Fibroblast of lung (primary cell): ENCODE results near the gene SIK2. TPM values are rescaled to one million over a fixed set of nuclear protein-coding genes. Genes with fewer than 3 reads are reported as not detected.

Experiments
- DNase-seq, 2 donors: peaks; one replicate each; pipeline versions ENCODE4 v3.0.0 to v3.0.0-alpha.2; 2010; ENCODE audit warnings: low read depth in 2 of 2
- H2AFZ ChIP-seq: 2 replicates; pipeline ENCODE4 v1.5.1; 2012; ENCODE audit warnings: low read length, control low read depth, inconsistent platforms
- H3K27ac ChIP-seq: 2 replicates; pipeline ENCODE4 v1.5.1; 2011; ENCODE audit warnings: low read length, control low read depth; ENCODE audit not compliant: insufficient read depth
- H3K27me3 ChIP-seq: 2 replicates; pipeline ENCODE4 v1.5.1; 2011; ENCODE audit warnings: mild to moderate bottlenecking, low read length; ENCODE audit not compliant: control insufficient read depth, insufficient read depth
- H3K36me3 ChIP-seq: 2 replicates; pipeline ENCODE4 v1.5.1; 2011; ENCODE audit warnings: low read length; ENCODE audit not compliant: control insufficient read depth, insufficient read depth
- H3K4me1 ChIP-seq: 2 replicates; pipeline ENCODE4 v1.5.1; 2011; ENCODE audit warnings: low read length; ENCODE audit not compliant: control insufficient read depth, insufficient read depth; ENCODE audit errors: extremely low read depth
- H3K4me2 ChIP-seq: 2 replicates; pipeline ENCODE4 v1.5.1; 2011; ENCODE audit warnings: low read length, control low read depth; ENCODE audit not compliant: insufficient read depth; ENCODE audit errors: extremely low read depth
- H3K4me3 ChIP-seq, 4 experiments: fragments of 200-600 bp in 1 of 4; sonication (generic) in 1 of 4; replicated peaks in 1 of 4; 2 replicates each; pipeline ENCODE4 v1.5.1; 2011 to 2016; ENCODE audit warnings: low read length in 4 of 4, low read depth in 3 of 4, mild to moderate bottlenecking in 3 of 4, control low read depth in 2 of 4, inconsistent platforms in 1 of 4, mixed read lengths in 1 of 4; ENCODE audit not compliant: insufficient read depth in 1 of 4; ENCODE audit errors: control extremely low read depth in 1 of 4
- H3K79me2 ChIP-seq: 2 replicates; pipeline ENCODE4 v1.5.1; 2012; ENCODE audit warnings: mild to moderate bottlenecking, low read length, inconsistent platforms; ENCODE audit not compliant: control insufficient read depth, insufficient read depth
- H3K9ac ChIP-seq: 2 replicates; pipeline ENCODE4 v1.5.1; 2011; ENCODE audit warnings: mild to moderate bottlenecking, low read length, control low read depth; ENCODE audit not compliant: insufficient read depth
- H3K9me3 ChIP-seq: 2 replicates; pipeline ENCODE4 v1.5.1; 2012; ENCODE audit warnings: low read depth, low read length; ENCODE audit not compliant: control insufficient read depth, insufficient read depth
- H4K20me1 ChIP-seq: 2 replicates; pipeline ENCODE4 v1.5.1; 2011; ENCODE audit warnings: low read length; ENCODE audit not compliant: control insufficient read depth, insufficient read depth; ENCODE audit errors: extremely low read depth
- CTCF ChIP-seq, 2 donors: IDR thresholded peaks in 1 of 2; conservative IDR thresholded peaks in 1 of 2; 1 replicate in 1 of 2; 2 replicates in 1 of 2; pipeline ENCODE4 v1.5.1; 2011 to 2012; ENCODE audit warnings: low read length in 2 of 2, control low read depth in 1 of 2, inconsistent platforms in 1 of 2, low read depth in 1 of 2, mild to moderate bottlenecking in 1 of 2
- EZH2 ChIP-seq: IDR thresholded peaks from 2 replicates; pipeline ENCODE4 v1.5.1; 2012; ENCODE audit warnings: low read length, control low read depth, mild to moderate bottlenecking; ENCODE audit errors: missing control alignments
- polyA plus RNA-seq, 2 donors: library from polyadenylated mRNA; depleted of rRNA in 1 of 2; stranded (reverse) in 1 of 2; unstranded in 1 of 2; fragments of >200 nt; gene quantifications; 2 replicates each; pipeline ENCODE4 v1.2.1, GENCODE V29; 2011 to 2012; ENCODE audit warnings: missing spikeins in 1 of 2
- total RNA-seq: library from RNA; depleted of rRNA; stranded (reverse); fragments of >200 nt; gene quantifications from 2 replicates; pipeline ENCODE4 v1.2.1, GENCODE V29; 2014

The SIK2 gene
- total and polyA plus RNA-seq, 2 donors (not counting 1 experiment from before 2014, with no cell fraction given), result 16.3 to 19.3 TPM

- DNase-seq, result peak; percentile 65 to 80
- Histone ChIP-seq H3K36me3 (no peaks in the 10 kb centered on the region), H3K79me2 (no peaks in the 10 kb centered on the region), H3K9ac (no peak overlapping the region), H3K4me1 (peaks cover 22% of the 10 kb centered on the region), H3K27ac (no peak overlapping the region), H3K4me2 (no peak overlapping the region), H3K27me3 (no peaks in the 10 kb centered on the region), H3K9me3 (no peaks in the 10 kb centered on the region), H4K20me1 (no peaks in the 10 kb centered on the region), H3K4me3 (no peak overlapping the region), H2AFZ (no peak overlapping the region)
- no peak for TF ChIP-seq EZH2
- no peak for TF ChIP-seq CTCF (conservative IDR thresholded peaks at IDR 0.05 in 1 of 2, IDR thresholded peaks at IDR 0.05 in 1 of 2; ENCODE audit: low read depth in 1 of 2, low read length in 2 of 2)
Measured at GRCh38 chr11:111696556-111696955, 94.3 kb downstream of the SIK2 start.

- Histone ChIP-seq H3K9me3 (no peaks in the 10 kb centered on the region), H3K79me2 (no peaks in the 10 kb centered on the region), H3K36me3 (no peaks in the 10 kb centered on the region), H3K4me2 (no peak overlapping the region), H3K27ac (no peak overlapping the region), H3K4me3 (no peak overlapping the region), H3K27me3 (no peaks in the 10 kb centered on the region), H3K9ac (no peak overlapping the region), H3K4me1 (peaks cover 22% of the 10 kb centered on the region), H2AFZ (no peak overlapping the region), H4K20me1 (no peaks in the 10 kb centered on the region)
- no peak for DNase-seq
- no peak for TF ChIP-seq EZH2
- TF ChIP-seq CTCF (conservative IDR thresholded peaks at IDR 0.05 in 1 of 2, IDR thresholded peaks at IDR 0.05 in 1 of 2; ENCODE audit: low read depth in 1 of 2, low read length in 2 of 2), result no peak
Measured at GRCh38 chr11:111697933-111698371, 95.7 kb downstream of the SIK2 start.

- peaks cover 17% of the 10 kb centered on the region for H3K4me1 ChIP-seq
- H3K27me3 ChIP-seq, result no peaks in the 10 kb centered on the region
- peaks cover 4% of the 10 kb centered on the region for H3K36me3 ChIP-seq
- H3K4me3 ChIP-seq, result no peak overlapping the region
- H3K9me3 ChIP-seq, result no peaks in the 10 kb centered on the region
- TF ChIP-seq EZH2, result no peak
- TF ChIP-seq CTCF (conservative IDR thresholded peaks at IDR 0.05 in 1 of 2, IDR thresholded peaks at IDR 0.05 in 1 of 2; ENCODE audit: low read depth in 1 of 2, low read length in 2 of 2), result no peak
- H3K27ac ChIP-seq, result no peak overlapping the region
- no peaks in the 10 kb centered on the region for H3K79me2 ChIP-seq
- H3K4me2 ChIP-seq, result no peak overlapping the region
- no peak overlapping the region for H2AFZ ChIP-seq
- no peak overlapping the region for H3K9ac ChIP-seq
- peak in 1 of 2 donors; percentile 53 for DNase-seq
- no peaks in the 10 kb centered on the region for H4K20me1 ChIP-seq
Measured at GRCh38 chr11:111698852-111699559, 96.8 kb downstream of the SIK2 start.
